OCI-LY3 (cell line): ENCODE results near the gene ADRA2B.

Source experiments
- EZH2phosphoT487 ChIP-seq: fragments of 200-600 bp; shearing (Covaris generic); IDR thresholded peaks from 2 replicates; pipeline ENCODE4 v1.6.1; 2018; ENCODE audit warnings: antibody characterized with exemption, mixed run types, low read depth
- TF ChIP-seq, protein P1 (sequence below): fragments of 200-600, 300-600 bp; sonication (generic); IDR thresholded peaks from 2 replicates; pipeline ENCODE4 v1.5.1; 2014; ENCODE audit warnings: antibody characterized with exemption, low read length, low read depth

DNA sequence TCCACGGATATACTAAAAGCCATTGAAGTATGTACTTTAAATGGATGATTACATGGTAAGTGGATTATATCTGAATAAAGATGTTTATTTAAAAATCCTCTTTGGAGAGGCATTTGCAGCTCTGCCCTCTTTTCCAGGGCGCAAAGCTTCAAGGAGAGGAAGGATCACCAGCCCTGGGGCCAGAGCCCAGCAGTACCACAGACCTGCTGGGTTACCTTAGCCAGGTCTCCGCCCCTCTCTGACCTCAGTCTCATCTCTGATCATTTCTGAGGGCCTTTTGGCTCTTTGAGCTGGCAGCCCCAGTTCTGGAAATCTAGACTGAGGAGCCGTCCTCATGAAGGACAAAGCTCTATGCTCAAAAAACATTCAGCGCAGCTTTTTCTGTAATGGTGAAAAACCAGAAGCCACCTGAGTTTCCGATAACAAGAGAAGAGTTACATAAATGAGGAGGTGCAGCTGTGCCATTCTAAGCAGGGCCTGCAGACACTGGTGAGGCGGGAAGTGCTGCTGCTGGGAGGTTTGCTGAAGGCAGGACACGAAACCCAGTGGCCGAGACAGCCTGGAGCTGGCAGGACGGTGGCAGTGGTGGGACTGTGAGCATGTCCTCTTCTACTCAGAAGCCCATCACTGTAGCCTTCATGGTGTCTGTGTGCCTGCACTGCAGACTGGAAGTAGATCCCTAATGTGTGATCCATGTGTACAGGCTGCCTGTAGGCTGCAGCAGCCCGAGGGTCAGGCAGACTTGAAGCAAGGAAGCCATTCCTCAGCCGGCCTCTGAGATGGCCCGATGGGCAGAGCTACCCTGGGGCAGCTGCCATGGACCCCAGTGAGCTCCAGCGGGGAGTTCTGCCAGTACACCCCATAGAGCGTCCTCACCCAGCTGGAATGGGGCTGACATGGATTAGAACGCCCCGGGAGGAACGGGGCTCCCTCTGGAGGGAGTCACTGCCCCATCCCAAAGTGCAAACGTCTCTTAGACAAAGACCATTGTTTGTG is 27.7 kb downstream of the ADRA2B start:
- TF ChIP-seq, protein P1, sequence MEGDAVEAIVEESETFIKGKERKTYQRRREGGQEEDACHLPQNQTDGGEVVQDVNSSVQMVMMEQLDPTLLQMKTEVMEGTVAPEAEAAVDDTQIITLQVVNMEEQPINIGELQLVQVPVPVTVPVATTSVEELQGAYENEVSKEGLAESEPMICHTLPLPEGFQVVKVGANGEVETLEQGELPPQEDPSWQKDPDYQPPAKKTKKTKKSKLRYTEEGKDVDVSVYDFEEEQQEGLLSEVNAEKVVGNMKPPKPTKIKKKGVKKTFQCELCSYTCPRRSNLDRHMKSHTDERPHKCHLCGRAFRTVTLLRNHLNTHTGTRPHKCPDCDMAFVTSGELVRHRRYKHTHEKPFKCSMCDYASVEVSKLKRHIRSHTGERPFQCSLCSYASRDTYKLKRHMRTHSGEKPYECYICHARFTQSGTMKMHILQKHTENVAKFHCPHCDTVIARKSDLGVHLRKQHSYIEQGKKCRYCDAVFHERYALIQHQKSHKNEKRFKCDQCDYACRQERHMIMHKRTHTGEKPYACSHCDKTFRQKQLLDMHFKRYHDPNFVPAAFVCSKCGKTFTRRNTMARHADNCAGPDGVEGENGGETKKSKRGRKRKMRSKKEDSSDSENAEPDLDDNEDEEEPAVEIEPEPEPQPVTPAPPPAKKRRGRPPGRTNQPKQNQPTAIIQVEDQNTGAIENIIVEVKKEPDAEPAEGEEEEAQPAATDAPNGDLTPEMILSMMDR = no peak
- no peak for TF ChIP-seq EZH2phosphoT487
